CD4-positive, alpha-beta T cell (primary cell): ENCODE results near the gene KIF23. TPM values are rescaled to one million over a fixed set of nuclear protein-coding genes. Genes with fewer than 3 reads are reported as not detected.

Experiments
- ATAC-seq: fragments of 200-7000 bp; cut with Tn5 transposase; one replicate; pipeline ENCODE4 v1.10.0; 2022; ENCODE audit warnings: mild to moderate bottlenecking; ENCODE audit not compliant: poor library complexity
- CTCF ChIA-PET: fragments of 350-600 bp; sonication (Branson Sonifier 250); formaldehyde crosslinking; loops from one replicate; lab custom pipeline; 2021; ENCODE audit warnings: antibody characterized with exemption, inconsistent platforms; lab: Charles Lee
- POLR2A ChIA-PET: fragments of 350-600 bp; sonication (Branson Sonifier 250); formaldehyde crosslinking; loops from one replicate; lab custom pipeline; 2021; ENCODE audit warnings: antibody characterized with exemption, inconsistent platforms; lab: Charles Lee
- DNase-seq, 14 experiments: peaks; one replicate each; pipeline ENCODE4 v3.0.0-alpha.2; 2013 to 2020; ENCODE audit warnings: mixed read lengths in 2 of 14
- H3K27ac ChIP-seq, 2 donors: one replicate each; pipeline versions ENCODE4 v1.5.1 to v1.7.0; 2013; ENCODE audit warnings: low read length in 2 of 2, low read depth in 1 of 2, mild to moderate bottlenecking in 1 of 2
- H3K27me3 ChIP-seq, 2 experiments: 1 replicate in 1 of 2; 2 replicates in 1 of 2; pipeline versions ENCODE4 v1.6.1 to v1.7.0; 2013; ENCODE audit warnings: low read length in 2 of 2, control low read depth in 1 of 2, mild to moderate bottlenecking in 1 of 2, moderate library complexity in 1 of 2; ENCODE audit not compliant: insufficient read depth in 2 of 2, control insufficient read depth in 1 of 2
- H3K36me3 ChIP-seq: one replicate; pipeline ENCODE4 v1.6.1; 2013; ENCODE audit warnings: low read length, control low read depth; ENCODE audit not compliant: insufficient read depth
- H3K4me1 ChIP-seq: one replicate; pipeline ENCODE4 v1.6.1; 2013; ENCODE audit warnings: low read length, control low read depth; ENCODE audit not compliant: insufficient read depth
- H3K4me3 ChIP-seq: one replicate; pipeline ENCODE4 v1.5.1; 2013; ENCODE audit warnings: mild to moderate bottlenecking, low read length, moderate library complexity
- H3K9me3 ChIP-seq, 2 experiments: 1 replicate in 1 of 2; 2 replicates in 1 of 2; pipeline versions ENCODE4 v1.6.1 to v1.7.0; 2013; ENCODE audit warnings: low read length in 2 of 2, mild to moderate bottlenecking in 2 of 2, control low read depth in 1 of 2, moderate library complexity in 1 of 2; ENCODE audit not compliant: control insufficient read depth in 1 of 2, insufficient read depth in 1 of 2
- H3K27ac Mint-ChIP-seq: one replicate; pipeline ENCODE4 v1.8.0; 2020; ENCODE audit warnings: mixed read lengths
- H3K27me3 Mint-ChIP-seq: one replicate; pipeline ENCODE4 v1.8.0; 2021; ENCODE audit warnings: mixed read lengths
- H3K36me3 Mint-ChIP-seq: one replicate; pipeline ENCODE4 v1.8.0; 2021; ENCODE audit warnings: low read depth, mixed read lengths
- H3K4me1 Mint-ChIP-seq: one replicate; pipeline ENCODE4 v1.8.0; 2021; ENCODE audit warnings: low read depth, mixed read lengths
- H3K4me3 Mint-ChIP-seq: one replicate; pipeline ENCODE4 v1.8.0; 2020; ENCODE audit warnings: mild to moderate bottlenecking, mixed read lengths
- H3K9me3 Mint-ChIP-seq: one replicate; pipeline ENCODE4 v1.8.0; 2020; ENCODE audit warnings: mixed read lengths
- CTCF ChIP-seq: fragments of 200-600 bp; IDR thresholded peaks from one replicate; pipeline ENCODE4 v1.8.0; 2022; ENCODE audit warnings: antibody characterized with exemption, mild to moderate bottlenecking
- intact Hi-C, 2 experiments: fragments of 100-400 bp; cut with DNase I in 1 of 2; cut with micrococcal nuclease in 1 of 2; formaldehyde crosslinking; loops; one replicate each; pipeline versions ENCODE4 v1.15.1 to v1.9.0; 2023 to 2025; cut with DNase I, micrococcal nuclease
- total RNA-seq, 174 experiments: library from RNA in 2 of 174; stranded (reverse) in 2 of 174; gene quantifications; one replicate each; pipeline ENCODE4 v1.2.3 and lab custom pipeline; 2021 to 2026

KIF23 gene
- total RNA-seq, 2 experiments from 2014 or later, result 0.71 to 1.1 TPM

GRCh38 chr15:69434238-69434637, 20.1 kb downstream of the KIF23 start:
- H3K4me3 ChIP-seq, result no peak overlapping the region
- Mint-ChIP-seq H3K4me1 (no peaks in the 10 kb centered on the region), H3K9me3 (no peaks in the 10 kb centered on the region), H3K27me3 (no peaks in the 10 kb centered on the region), H3K36me3 (no peaks in the 10 kb centered on the region), H3K27ac (no peak overlapping the region), H3K4me3 (no peak overlapping the region)
- no peak for TF ChIP-seq CTCF
- no peaks in the 10 kb centered on the region for H3K27me3 ChIP-seq
- DNase-seq (no peak), ATAC-seq (no peak)
- POLR2A ChIA-PET, result interaction anchor here (0.9 kb wide), 1 partner anchor 18 kb away, joined by 3 read pairs; the partner anchor contains the start of gene RPLP1
- no peaks in the 10 kb centered on the region for H3K4me1 ChIP-seq
- no peaks in the 10 kb centered on the region for H3K36me3 ChIP-seq
- CTCF ChIA-PET, result interaction anchor here (0.6 kb wide), 1 partner anchor 658 kb away, joined by 3 read pairs; no protein-coding TSS in a partner anchor
- intact Hi-C loops, result no loop called here
- H3K9me3 ChIP-seq, result no peaks in the 10 kb centered on the region
- no peak overlapping the region for H3K27ac ChIP-seq

GRCh38 chr15:69434679-69435078, 20.5 kb downstream of the KIF23 start:
- intact Hi-C loops, result no loop called here
- ChIA-PET POLR2A (no interaction called here), CTCF (interaction anchor here (0.6 kb wide), 1 partner anchor 657 kb away, joined by 3 read pairs; no protein-coding TSS in a partner anchor)
- no peak for ATAC-seq
- no peaks in the 10 kb centered on the region for H3K36me3 ChIP-seq
- DNase-seq, result no peak
- H3K27ac ChIP-seq, result no peak overlapping the region
- H3K4me3 Mint-ChIP-seq, result no peak overlapping the region
- no peak overlapping the region for H3K27ac Mint-ChIP-seq
- no peaks in the 10 kb centered on the region for H3K4me1 Mint-ChIP-seq
- H3K9me3 Mint-ChIP-seq, result no peaks in the 10 kb centered on the region
- no peak for TF ChIP-seq CTCF
- H3K9me3 ChIP-seq, result no peaks in the 10 kb centered on the region
- no peaks in the 10 kb centered on the region for H3K27me3 Mint-ChIP-seq
- H3K4me3 ChIP-seq, result no peak overlapping the region
- H3K27me3 ChIP-seq, result no peaks in the 10 kb centered on the region
- H3K4me1 ChIP-seq, result no peaks in the 10 kb centered on the region
- no peaks in the 10 kb centered on the region for H3K36me3 Mint-ChIP-seq

GRCh38 chr15:69435985-69436384, 21.8 kb downstream of the KIF23 start:
- CTCF ChIA-PET, result no interaction called here
- H3K9me3 Mint-ChIP-seq, result no peaks in the 10 kb centered on the region
- no peak for DNase-seq
- Histone ChIP-seq H3K4me1 (no peaks in the 10 kb centered on the region), H3K27me3 (no peaks in the 10 kb centered on the region), H3K4me3 (no peak overlapping the region), H3K27ac (no peak overlapping the region), H3K9me3 (no peaks in the 10 kb centered on the region), H3K36me3 (no peaks in the 10 kb centered on the region)
- intact Hi-C loops, result no loop called here
- no peak for ATAC-seq
- no peaks in the 10 kb centered on the region for H3K4me1 Mint-ChIP-seq
- no peak for TF ChIP-seq CTCF
- H3K4me3 Mint-ChIP-seq, result no peak overlapping the region
- no peaks in the 10 kb centered on the region for H3K27me3 Mint-ChIP-seq
- H3K27ac Mint-ChIP-seq, result no peak overlapping the region
- POLR2A ChIA-PET, result interaction anchor here (1.8 kb wide), 1 partner anchor 17 kb away, joined by 6 read pairs; the partner anchor contains the start of gene RPLP1
- H3K36me3 Mint-ChIP-seq, result no peaks in the 10 kb centered on the region
